Duodenal mucosa (tissue), 2 donors: ENCODE data around the gene PPT2.
A peak's percentile ranks its signal among the peaks of the same experiment; 100 is the strongest.
"Not testable (repeated sequence)": the region's sequence is repeated elsewhere in the genome, so short reads cannot be mapped to it uniquely, and the experiment has no call there.

Experiments
- H3K27ac ChIP-seq: one replicate; pipeline ENCODE4 v1.7.0; 2013; ENCODE audit warnings: low read depth, low read length
- H3K27me3 ChIP-seq, 2 donors: one replicate each; pipeline ENCODE4 v1.7.0; 2013; ENCODE audit warnings: low read length in 2 of 2, control low read depth in 1 of 2; ENCODE audit not compliant: insufficient read depth in 2 of 2, control insufficient read depth in 1 of 2
- H3K36me3 ChIP-seq, 2 donors: one replicate each; pipeline ENCODE4 v1.7.0; 2013; ENCODE audit warnings: low read length in 2 of 2, control low read depth in 1 of 2; ENCODE audit not compliant: insufficient read depth in 2 of 2, control insufficient read depth in 1 of 2
- H3K4me1 ChIP-seq, 2 donors: one replicate each; pipeline ENCODE4 v1.7.0; 2013; ENCODE audit warnings: low read length in 2 of 2, control low read depth in 1 of 2; ENCODE audit not compliant: insufficient read depth in 2 of 2, control insufficient read depth in 1 of 2
- H3K4me3 ChIP-seq, 2 donors: one replicate each; pipeline ENCODE4 v1.7.0; 2013; ENCODE audit warnings: low read length in 2 of 2, low read depth in 1 of 2
- H3K9ac ChIP-seq, 2 donors: one replicate each; pipeline ENCODE4 v1.7.0; 2013; ENCODE audit warnings: low read length in 2 of 2, low read depth in 1 of 2
- H3K9me3 ChIP-seq, 2 donors: one replicate each; pipeline ENCODE4 v1.7.0; 2013; ENCODE audit warnings: low read length in 2 of 2, control low read depth in 1 of 2; ENCODE audit not compliant: control insufficient read depth in 1 of 2

PPT2 gene

GRCh38 chr6:32188381-32189068, 34.6 kb downstream of the PPT2 start:
- H3K36me3 ChIP-seq = peaks cover 10 to 20% of the 10 kb centered on the region in 2 donors
- H3K4me1 ChIP-seq = peaks cover 44 to 50% of the 10 kb centered on the region in 2 donors
- H3K27me3 ChIP-seq = no peaks in the 10 kb centered on the region
- H3K4me3 ChIP-seq = peak overlapping the region; percentile 74 to 85
- peak overlapping the region; percentile 85 for H3K9ac ChIP-seq
- H3K27ac ChIP-seq = peak overlapping the region; percentile 84
- H3K9me3 ChIP-seq = no peaks in the 10 kb centered on the region

DNA sequence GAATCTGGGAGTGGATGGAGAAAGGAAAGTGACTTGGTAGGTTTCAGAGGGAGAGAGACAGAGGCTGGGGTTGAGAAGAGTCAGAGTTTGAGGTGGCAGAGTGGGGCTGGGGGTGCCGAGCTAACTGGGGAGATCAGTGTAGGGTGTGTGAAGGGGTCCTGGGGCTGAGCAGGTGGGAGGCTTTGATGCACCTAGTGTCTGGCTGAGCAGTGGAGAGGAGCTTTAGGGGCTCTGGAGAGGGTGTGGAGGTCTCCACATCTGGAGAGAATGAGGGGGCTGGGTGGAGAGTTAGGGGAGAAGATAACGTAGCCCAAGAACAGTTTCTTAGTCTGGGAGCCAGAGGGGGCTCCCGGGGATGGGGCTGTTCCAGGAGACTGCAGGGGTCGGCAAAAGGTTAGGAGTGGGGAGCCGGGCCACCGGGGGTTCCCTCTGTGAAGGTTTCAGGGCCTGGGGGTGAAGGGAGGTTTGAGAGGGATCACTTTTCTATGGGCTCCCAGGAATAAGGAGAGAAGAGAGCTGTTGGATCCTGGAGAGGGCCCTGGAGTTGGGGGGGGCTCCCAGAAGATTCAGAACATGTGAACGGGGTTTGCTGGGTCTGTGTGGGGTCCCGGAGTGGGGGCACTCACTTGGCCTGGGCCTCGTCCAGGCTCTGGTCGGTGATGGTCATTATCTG, 35.3 kb downstream of the PPT2 start:
- H3K9me3 ChIP-seq = no peaks in the 10 kb centered on the region
- peak overlapping the region; percentile 74 to 85 for H3K4me3 ChIP-seq
- peaks cover 46 to 54% of the 10 kb centered on the region in 2 donors for H3K4me1 ChIP-seq
- peak overlapping the region; percentile 84 for H3K27ac ChIP-seq
- H3K9ac ChIP-seq = peak overlapping the region; percentile 85
- no peaks in the 10 kb centered on the region for H3K27me3 ChIP-seq
- H3K36me3 ChIP-seq = peaks cover 10 to 18% of the 10 kb centered on the region in 2 donors

- H3K36me3 ChIP-seq = peaks cover 7 to 18% of the 10 kb centered on the region in 2 donors
- no peaks in the 10 kb centered on the region for H3K9me3 ChIP-seq
- peak overlapping the region; percentile 85 for H3K9ac ChIP-seq
- peaks cover 51 to 56% of the 10 kb centered on the region in 2 donors for H3K4me1 ChIP-seq
- peak overlapping the region; percentile 84 for H3K27ac ChIP-seq
- peak overlapping the region; percentile 74 to 85 for H3K4me3 ChIP-seq
- H3K27me3 ChIP-seq = no peaks in the 10 kb centered on the region
Observed at GRCh38 chr6:32189742-32190053, 35.8 kb downstream of the PPT2 start.

- peak within 1 kb of the TSS; percentile 77 to 85 for H3K4me3 ChIP-seq
- H3K27ac ChIP-seq = peak within 1 kb of the TSS; percentile 94
- H3K4me1 ChIP-seq = peaks cover 57 to 60% of the 10 kb centered on the region in 2 donors
Observed at GRCh38 chr6:32190054-32190851, 36.3 kb downstream of the PPT2 start, which contains the start of gene PBX2. Gene PBX2 (minus strand): TSS chr6:32190202. CDS start chr6:32189915, 287 bp downstream.

GRCh38 chr6:32190911-32191677, 37.2 kb downstream of the PPT2 start:
- peak overlapping the region; percentile 85 to 86 for H3K9ac ChIP-seq
- peaks cover 57 to 60% of the 10 kb centered on the region in 2 donors for H3K4me1 ChIP-seq
- H3K27ac ChIP-seq = peak overlapping the region; percentile 94
- no peaks in the 10 kb centered on the region for H3K9me3 ChIP-seq
- H3K27me3 ChIP-seq = no peaks in the 10 kb centered on the region
- peak overlapping the region; percentile 67 to 77 for H3K4me3 ChIP-seq
- H3K36me3 ChIP-seq = peaks cover 7 to 18% of the 10 kb centered on the region in 2 donors

More at GRCh38 chr6:32190054-32190851, 36.3 kb downstream of the PPT2 start, which contains the start of gene PBX2:
- Histone ChIP-seq H3K9ac (peak within 1 kb of the TSS; percentile 85 to 86), H3K36me3 (peaks cover 7 to 18% of the 10 kb centered on the region in 2 donors), H3K9me3 (no peaks in the 10 kb centered on the region), H3K27me3 (no peaks in the 10 kb centered on the region)

DNA sequence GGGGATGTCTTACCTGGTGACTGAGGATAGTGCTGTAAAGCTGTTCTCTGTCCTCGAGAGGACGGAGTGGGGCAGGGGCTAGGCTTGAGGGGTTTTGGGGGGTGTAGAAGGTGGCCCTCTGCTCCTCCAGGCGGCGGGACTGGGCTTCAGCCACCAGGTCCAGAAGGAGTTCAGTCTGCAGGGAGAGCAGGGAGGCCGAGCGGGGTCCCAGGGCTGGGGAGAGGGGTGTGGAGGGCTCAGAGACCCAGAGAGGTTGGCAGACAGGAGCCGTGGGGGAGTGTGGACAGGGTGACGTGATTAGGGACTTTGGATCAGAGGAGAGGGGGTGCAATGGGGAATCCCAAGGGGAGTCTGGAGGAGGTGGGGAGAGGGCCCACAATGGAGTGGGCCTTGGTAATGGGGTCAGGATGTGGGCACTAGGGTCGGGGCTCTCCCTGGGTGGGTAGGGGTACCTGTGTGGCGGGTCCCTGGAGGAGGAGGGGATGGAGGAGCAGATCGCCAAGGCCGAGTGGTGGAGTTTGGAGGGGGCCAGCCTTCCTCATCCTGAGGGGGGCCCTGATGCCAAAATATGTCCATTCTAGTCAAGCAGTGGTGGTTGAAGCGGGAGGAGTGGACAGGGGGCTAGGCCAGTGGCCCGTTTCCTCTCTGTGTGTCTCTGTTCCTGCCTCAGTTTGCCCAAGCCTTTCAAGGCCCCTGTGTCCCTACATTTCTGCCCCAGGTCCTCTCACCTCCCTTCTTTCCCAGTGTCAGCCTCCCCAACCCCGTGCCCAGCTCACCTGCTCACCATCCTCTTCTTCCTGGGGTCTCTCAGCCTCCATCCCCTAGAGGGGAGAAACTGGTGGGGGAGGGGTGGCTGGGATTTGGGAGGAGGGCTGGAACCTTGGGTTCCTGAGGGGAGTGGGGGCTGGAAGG, 38.0 kb downstream of the PPT2 start:
- Histone ChIP-seq H3K4me1 (peaks cover 59 to 62% of the 10 kb centered on the region in 2 donors), H3K27ac (peak overlapping the region; percentile 94), H3K9me3 (no peaks in the 10 kb centered on the region), H3K4me3 (peak overlapping the region; percentile 67 to 75), H3K27me3 (no peaks in the 10 kb centered on the region), H3K9ac (peak overlapping the region; percentile 85 to 86), H3K36me3 (peaks cover under 1 to 11% of the 10 kb centered on the region in 2 donors)

DNA sequence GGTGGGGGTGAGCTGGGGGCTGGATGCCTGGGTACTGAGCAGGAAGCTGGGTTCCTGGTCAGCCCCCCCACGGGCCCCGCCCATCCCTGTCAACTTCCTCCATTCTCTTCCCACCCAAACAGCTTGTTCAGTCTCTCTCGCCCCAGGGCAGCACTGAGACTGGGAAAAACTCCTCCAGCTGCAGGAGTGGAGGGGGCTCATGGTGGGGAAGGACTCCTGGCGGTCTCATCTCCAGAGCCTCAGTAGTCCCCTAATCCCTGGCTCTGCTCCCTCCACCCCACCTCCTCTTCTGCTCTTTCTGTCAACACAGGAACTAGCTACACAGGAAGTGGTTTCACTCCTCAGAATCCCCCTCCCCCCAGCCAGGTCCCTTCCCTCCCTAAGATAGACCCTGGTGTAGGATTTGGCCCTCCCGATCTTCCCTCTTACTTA, 38.7 kb downstream of the PPT2 start, which contains the start of gene GPSM3:
GPSM3 (minus strand) TSS at position 36 of the 432 bp plus-strand sequence. CDS start 130 bp downstream, outside the sequence.
- H3K27me3 ChIP-seq = no peaks in the 10 kb centered on the region
- peaks cover 0 to 4% of the 10 kb centered on the region in 2 donors for H3K36me3 ChIP-seq
- no peaks in the 10 kb centered on the region for H3K9me3 ChIP-seq
- H3K27ac ChIP-seq = peak within 1 kb of the TSS; percentile 94
- peak within 1 kb of the TSS; percentile 85 to 86 for H3K9ac ChIP-seq
- peaks cover 58 to 62% of the 10 kb centered on the region in 2 donors for H3K4me1 ChIP-seq
- H3K4me3 ChIP-seq = peak within 1 kb of the TSS; percentile 67 to 75

DNA sequence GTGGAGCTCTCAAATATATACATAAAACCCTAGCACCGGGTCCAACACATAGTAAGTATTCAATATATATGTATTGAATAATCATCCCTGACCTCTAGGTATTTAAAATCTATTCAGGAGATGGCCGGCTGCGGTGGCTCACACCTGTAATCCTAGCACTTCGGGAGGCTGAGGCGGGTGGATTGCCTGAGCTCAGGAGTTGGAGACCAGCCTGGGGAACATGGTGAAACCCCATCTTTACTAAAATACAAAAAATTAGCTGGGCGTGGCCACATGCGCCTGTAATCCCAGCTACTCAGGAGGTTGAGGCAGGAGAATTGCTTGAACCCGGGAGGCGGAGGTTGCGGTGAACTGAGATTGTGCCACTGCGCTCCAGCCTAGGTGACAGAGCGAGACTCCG, 39.2 kb downstream of the PPT2 start:
- not testable (repeated sequence) for H3K27me3 ChIP-seq, H3K9me3 ChIP-seq, H3K36me3 ChIP-seq
- peak overlapping the region; percentile 66 to 67 for H3K4me3 ChIP-seq
- peak overlapping the region; percentile 94 for H3K27ac ChIP-seq
- H3K4me1 ChIP-seq = peaks cover 54 to 58% of the 10 kb centered on the region in 2 donors
- H3K9ac ChIP-seq = peak overlapping the region; percentile 69 to 85
